Erythroblast (primary cell): ENCODE data around the gene DLST.

ENCODE experiments used
- GATA1 ChIP-seq: IDR thresholded peaks from 2 replicates; pipeline ENCODE4 v1.6.1; 2011; ENCODE audit warnings: low read depth, mild to moderate bottlenecking, control low read depth, low read length, moderate library complexity
- POLR2A ChIP-seq: IDR thresholded peaks from 2 replicates; pipeline ENCODE4 v1.6.1; 2011; ENCODE audit warnings: mild to moderate bottlenecking, low read length

DNA sequence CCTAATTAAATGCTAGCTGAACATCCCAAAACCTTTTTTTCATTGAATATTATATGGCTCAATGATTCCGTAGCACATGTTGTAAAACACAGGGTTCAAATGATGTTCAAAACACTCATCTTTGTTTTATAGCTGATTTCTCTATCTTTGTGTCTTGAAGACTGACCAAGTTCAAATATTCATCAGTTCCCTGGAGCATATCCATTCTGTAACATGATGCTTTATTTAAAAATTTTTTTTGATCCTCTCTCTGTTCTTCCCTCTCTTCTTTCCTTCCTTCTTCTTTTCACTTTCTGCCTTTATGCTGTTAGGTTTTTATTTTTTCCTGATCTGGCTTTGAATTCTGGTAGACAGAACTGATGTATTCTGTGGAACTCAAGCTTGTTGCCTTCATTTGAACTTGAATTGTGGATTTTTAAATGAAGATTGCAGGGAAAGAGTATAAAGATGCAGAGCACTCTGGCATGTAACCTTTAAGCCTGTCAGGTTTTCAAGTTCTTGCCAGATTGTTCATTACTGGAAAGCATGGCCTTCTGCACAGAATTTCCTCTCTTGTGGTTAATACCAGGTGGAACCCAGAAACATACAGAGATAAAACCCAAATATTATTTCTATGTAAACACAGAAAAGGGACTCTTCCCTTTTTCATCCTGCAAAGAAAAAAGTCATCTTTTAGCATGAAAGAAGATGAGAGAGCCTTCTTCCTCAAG lies 45.3 kb upstream of the DLST start:
- TF ChIP-seq POLR2A (no peak), GATA1 (no peak)
